Central memory CD4-positive, alpha-beta T cell (primary cell): ENCODE data around the gene TECTA.
"Not testable (repeated sequence)": the region's sequence is repeated elsewhere in the genome, so short reads cannot be mapped to it uniquely, and the experiment has no call there.

Experiments used
- DNase-seq: peaks from one replicate; pipeline ENCODE4 v3.0.0; 2022

Gene TECTA

GRCh38 chr11:121132211-121132976 is 31.4 kb downstream of the TECTA start:
- DNase-seq: no peak

- no peak for DNase-seq
These were observed 33.8 kb downstream of the TECTA start for GRCh38 chr11:121134741-121135312.

- no peak for DNase-seq
These were observed 36.0 kb downstream of the TECTA start for GRCh38 chr11:121137005-121137404.

- no peak for DNase-seq
These were observed 37.2 kb downstream of the TECTA start for GRCh38 chr11:121138259-121138658.

GRCh38 chr11:121140369-121140768 is 39.3 kb downstream of the TECTA start:
- no peak for DNase-seq

GRCh38 chr11:121141066-121141465 is 40.0 kb downstream of the TECTA start:
- DNase-seq: no peak

GRCh38 chr11:121143921-121144320 is 42.9 kb downstream of the TECTA start:
- no peak for DNase-seq

GRCh38 chr11:121144723-121145122 is 43.7 kb downstream of the TECTA start:
- DNase-seq: no peak

- no peak for DNase-seq
These were observed 44.8 kb downstream of the TECTA start for GRCh38 chr11:121145826-121146225.

GRCh38 chr11:121149116-121149515 is 48.1 kb downstream of the TECTA start:
- DNase-seq: no peak

- no peak for DNase-seq
These were observed 50.2 kb downstream of the TECTA start for GRCh38 chr11:121151207-121151688.

GRCh38 chr11:121152764-121153163 is 51.7 kb downstream of the TECTA start:
- DNase-seq: no peak

- DNase-seq: no peak
These were observed 52.4 kb downstream of the TECTA start for GRCh38 chr11:121153472-121153871.

- no peak for DNase-seq
These were observed 53.7 kb downstream of the TECTA start for GRCh38 chr11:121154486-121155314.

- DNase-seq: no peak
These were observed 56.7 kb downstream of the TECTA start for GRCh38 chr11:121157756-121158155.

GRCh38 chr11:121159741-121160140 is 58.7 kb downstream of the TECTA start:
- DNase-seq: no peak

- no peak for DNase-seq
These were observed 60.4 kb downstream of the TECTA start for GRCh38 chr11:121161349-121161917.

- DNase-seq: no peak
These were observed 62.7 kb downstream of the TECTA start for GRCh38 chr11:121163658-121164308.

GRCh38 chr11:121177629-121178028 is 76.6 kb downstream of the TECTA start:
- not testable (repeated sequence) for DNase-seq

- no peak for DNase-seq
These were observed 78.3 kb downstream of the TECTA start for GRCh38 chr11:121179306-121179705.

- DNase-seq: no peak
These were observed 79.1 kb downstream of the TECTA start for GRCh38 chr11:121180183-121180582.

- no peak for DNase-seq
These were observed 87.7 kb downstream of the TECTA start for GRCh38 chr11:121188776-121189175.

GRCh38 chr11:121191818-121192217 is 90.8 kb downstream of the TECTA start:
- no peak for DNase-seq
